ENCODE data around the gene ETV6. TPM values are rescaled to one million over a fixed set of nuclear protein-coding genes. Genes with fewer than 3 reads are reported as not detected.

The ETV6 gene
- total and polyA plus RNA-seq, 2 of the 8 experiments (the other 6 are each of a cell fraction or from before 2014, with no cell fraction given) = 5.5 to 23.9 TPM

DNA sequence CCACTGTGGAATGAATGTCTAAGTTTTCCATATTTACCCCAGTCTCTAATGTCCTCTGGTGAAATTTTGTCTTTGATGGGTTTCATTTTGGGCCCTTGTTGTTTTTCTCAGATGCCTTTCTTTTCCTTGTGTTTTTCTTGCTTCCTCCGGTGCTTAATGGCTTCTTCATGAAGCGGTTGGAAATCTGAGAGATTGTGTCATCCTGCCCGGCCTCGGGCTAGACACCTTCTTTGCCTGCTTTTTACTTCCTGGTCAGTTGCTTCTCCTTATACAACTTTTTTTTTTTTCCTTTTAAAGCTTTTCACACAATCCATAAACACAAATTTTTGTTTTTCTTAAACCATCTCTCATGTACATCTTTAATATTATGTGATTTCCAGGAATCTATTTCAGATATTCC, 7.1 kb downstream of the ETV6 start:
- H4K8ac ChIP-seq (ENCODE audit: extremely low read depth, insufficient read depth, low read length) = no peak overlapping the region
- H3K23me2 ChIP-seq (ENCODE audit: low read depth, low read length) = no peaks in the 10 kb centered on the region
- no peaks in the 10 kb centered on the region for H3K9me3 ChIP-seq (ENCODE audit: insufficient read depth in 2 of 2, low read depth in 1 of 2, low read length in 1 of 2)
- H3K56ac ChIP-seq (replicated peaks; ENCODE audit: insufficient read length, low read depth, low read length) = no peak overlapping the region
- H3K27me3 ChIP-seq (replicated peaks in 1 of 4; ENCODE audit: control insufficient read depth in 3 of 4, extremely low read depth in 1 of 4, insufficient read depth in 3 of 4, low read length in 3 of 4) = no peaks in the 10 kb centered on the region
- no peak overlapping the region for H3K23ac ChIP-seq (ENCODE audit: insufficient read length)
- H3K18ac ChIP-seq (ENCODE audit: extremely low read depth, low read length) = no peak overlapping the region
- CTCF ChIA-PET (ENCODE audit: partially characterized antibody) = interaction anchor here (1.1 kb wide), 1 partner anchor 14 kb away, joined by 3 read pairs; no protein-coding TSS in a partner anchor
- H3K27ac ChIP-seq (ENCODE audit: low read depth, low read length) = no peak overlapping the region
- no peak overlapping the region for H2BK15ac ChIP-seq (ENCODE audit: low read length)
- H3K4me1 ChIP-seq (replicated peaks in 1 of 4; ENCODE audit: control insufficient read depth in 3 of 4, insufficient read depth in 4 of 4, low read length in 3 of 4) = peaks cover 5 to 27% (median 10%) of the 10 kb centered on the region in 4 experiments
- H3K4me3 ChIP-seq (ENCODE audit: extremely low read depth in 1 of 4, insufficient read depth in 2 of 4, low read depth in 3 of 4, low read length in 4 of 4) = no peak overlapping the region
- no peaks in the 10 kb centered on the region for H3K36me3 ChIP-seq (ENCODE audit: control insufficient read depth in 2 of 4, insufficient read depth in 4 of 4, low read length in 3 of 4)
- no peak for DNase-seq (ENCODE audit: low read depth in 1 of 2, low spot score in 2 of 2)
- FAIRE-seq = no peak
- H3K79me1 ChIP-seq (ENCODE audit: low read depth, low read length) = peaks cover 8% of the 10 kb centered on the region
- POLR2A ChIA-PET (ENCODE audit: partially characterized antibody) = interaction anchor here (0.7 to 1.8 kb wide), 3 partner anchors 9 to 40 kb away, joined by 3 to 5 read pairs (median 3); no protein-coding TSS in a partner anchor
- no peak overlapping the region for H3K14ac ChIP-seq (ENCODE audit: insufficient read length)
- H2BK12ac ChIP-seq (ENCODE audit: low read depth, low read length) = no peak overlapping the region
- H2AK5ac ChIP-seq (ENCODE audit: low read depth, low read length) = no peak overlapping the region
- H3K9ac ChIP-seq (replicated peaks in 1 of 4; ENCODE audit: extremely low read depth in 1 of 4, low read depth in 3 of 4, low read length in 3 of 4) = no peak overlapping the region
- no peak overlapping the region for H4K5ac ChIP-seq (ENCODE audit: insufficient read length, low read depth, low read length)
- no peak overlapping the region for H3K4ac ChIP-seq (replicated peaks; ENCODE audit: insufficient read length, low read depth, low read length)
- no peak overlapping the region for H2BK5ac ChIP-seq (ENCODE audit: low read depth, low read length)
- H3K4me2 ChIP-seq (ENCODE audit: insufficient read depth in 1 of 2, low read depth in 2 of 2, low read length in 2 of 2) = no peak overlapping the region
- H2BK20ac ChIP-seq (ENCODE audit: low read length) = no peak overlapping the region
- no peak overlapping the region for H4K91ac ChIP-seq (replicated peaks; ENCODE audit: insufficient read length, low read length)
- peaks cover 0 to 2% of the 10 kb centered on the region in 2 experiments for H4K20me1 ChIP-seq (replicated peaks in 1 of 2; ENCODE audit: control insufficient read depth in 1 of 2, insufficient read depth in 2 of 2, low read length in 2 of 2)
- no peak overlapping the region for H2AFZ ChIP-seq (ENCODE audit: low read length)
- TF ChIP-seq RFX5 (IDR thresholded peaks at IDR 0.05; ENCODE audit: borderline replicate concordance, low read depth, low read length) (no peak), KDM5A (IDR thresholded peaks at IDR 0.05; ENCODE audit: low read length) (no peak), SP1 (IDR thresholded peaks at IDR 0.05; ENCODE audit: low read depth, low read length) (no peak), EGR1 (IDR thresholded peaks at IDR 0.05; ENCODE audit: borderline replicate concordance, low read depth, low read length) (no peak), CBX5 (IDR thresholded peaks at IDR 0.05; ENCODE audit: low read depth, low read length) (no peak), RBBP5 (IDR thresholded peaks at IDR 0.05; ENCODE audit: borderline replicate concordance, low read depth, low read length) (no peak)
- TF ChIP-seq, protein P1, sequence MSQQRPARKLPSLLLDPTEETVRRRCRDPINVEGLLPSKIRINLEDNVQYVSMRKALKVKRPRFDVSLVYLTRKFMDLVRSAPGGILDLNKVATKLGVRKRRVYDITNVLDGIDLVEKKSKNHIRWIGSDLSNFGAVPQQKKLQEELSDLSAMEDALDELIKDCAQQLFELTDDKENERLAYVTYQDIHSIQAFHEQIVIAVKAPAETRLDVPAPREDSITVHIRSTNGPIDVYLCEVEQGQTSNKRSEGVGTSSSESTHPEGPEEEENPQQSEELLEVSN (IDR thresholded peaks at IDR 0.05) = no peak
- WGBS, 2 experiments (ENCODE audit: extremely low coverage in 1 of 2, insufficient coverage in 1 of 2, insufficient read length in 1 of 2, insufficient replicate concordance in 2 of 2, low coverage in 1 of 2, low lambda C conversion rate in 2 of 2, missing lambda C conversion rate in 1 of 2) = 88% methylated on average over 4 of the region's 4 CpGs; no CpG with 5 or more reads in 1 of the 2 experiments
- H2BK120ac ChIP-seq (replicated peaks; ENCODE audit: low read depth, low read length) = no peak overlapping the region
- peaks cover 9 to 88% of the 10 kb centered on the region in 2 experiments for H3K79me2 ChIP-seq (ENCODE audit: control insufficient read depth in 1 of 2, insufficient read depth in 2 of 2, low read length in 2 of 2)

Measured in H1 (cell line).